C4-2B (cell line): ENCODE measurements around the gene FNDC3B.

ENCODE experiments used
- H3K27ac ChIP-seq: fragments of 450-650 bp; 2 replicates; pipeline ENCODE4 v1.5.1; 2017
- ZFX ChIP-seq: fragments of 450-650 bp; IDR thresholded peaks from 2 replicates; pipeline ENCODE4 v1.6.1; 2017
- TF ChIP-seq, protein P1 (sequence below): fragments of 450-650 bp; conservative IDR thresholded peaks from 2 replicates; pipeline ENCODE4 v1.5.1; 2017; ENCODE audit warnings: mild to moderate bottlenecking

The FNDC3B gene

DNA sequence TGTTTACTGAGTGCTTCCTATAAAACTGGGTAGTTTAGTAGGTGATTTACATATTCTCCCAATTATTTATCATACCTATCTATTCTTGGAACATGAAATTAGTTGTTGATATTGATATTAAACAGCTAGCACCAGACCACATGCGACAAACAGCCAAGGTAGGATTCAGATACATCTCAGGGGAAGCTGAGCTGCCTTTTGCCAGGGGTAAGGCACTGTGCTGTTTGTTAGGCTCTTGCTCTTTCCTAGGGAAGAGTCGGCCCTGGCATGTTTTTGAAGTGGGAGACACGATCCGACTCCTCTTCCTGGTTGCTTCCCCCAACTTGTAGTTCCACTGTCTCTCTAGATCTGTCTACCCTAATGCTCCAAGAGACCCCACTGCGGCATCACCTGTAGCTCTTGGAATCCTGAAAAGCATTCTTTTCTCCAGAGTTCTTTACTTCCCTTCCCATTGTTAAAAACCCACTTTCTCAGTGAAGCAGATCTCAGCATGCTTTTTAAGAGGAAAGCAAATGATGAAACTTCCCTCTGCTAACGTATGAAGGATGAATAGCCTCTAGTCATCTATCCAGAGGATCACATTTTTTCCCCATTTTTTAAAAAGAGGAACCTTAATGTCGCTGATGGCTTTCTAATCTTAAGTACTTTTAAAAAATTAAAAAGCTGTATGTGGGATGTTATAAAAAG, 270.5 kb downstream of the FNDC3B start:
- TF ChIP-seq, protein P1, sequence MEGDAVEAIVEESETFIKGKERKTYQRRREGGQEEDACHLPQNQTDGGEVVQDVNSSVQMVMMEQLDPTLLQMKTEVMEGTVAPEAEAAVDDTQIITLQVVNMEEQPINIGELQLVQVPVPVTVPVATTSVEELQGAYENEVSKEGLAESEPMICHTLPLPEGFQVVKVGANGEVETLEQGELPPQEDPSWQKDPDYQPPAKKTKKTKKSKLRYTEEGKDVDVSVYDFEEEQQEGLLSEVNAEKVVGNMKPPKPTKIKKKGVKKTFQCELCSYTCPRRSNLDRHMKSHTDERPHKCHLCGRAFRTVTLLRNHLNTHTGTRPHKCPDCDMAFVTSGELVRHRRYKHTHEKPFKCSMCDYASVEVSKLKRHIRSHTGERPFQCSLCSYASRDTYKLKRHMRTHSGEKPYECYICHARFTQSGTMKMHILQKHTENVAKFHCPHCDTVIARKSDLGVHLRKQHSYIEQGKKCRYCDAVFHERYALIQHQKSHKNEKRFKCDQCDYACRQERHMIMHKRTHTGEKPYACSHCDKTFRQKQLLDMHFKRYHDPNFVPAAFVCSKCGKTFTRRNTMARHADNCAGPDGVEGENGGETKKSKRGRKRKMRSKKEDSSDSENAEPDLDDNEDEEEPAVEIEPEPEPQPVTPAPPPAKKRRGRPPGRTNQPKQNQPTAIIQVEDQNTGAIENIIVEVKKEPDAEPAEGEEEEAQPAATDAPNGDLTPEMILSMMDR, result no peak
- TF ChIP-seq ZFX, result no peak
- no peak overlapping the region for H3K27ac ChIP-seq

DNA sequence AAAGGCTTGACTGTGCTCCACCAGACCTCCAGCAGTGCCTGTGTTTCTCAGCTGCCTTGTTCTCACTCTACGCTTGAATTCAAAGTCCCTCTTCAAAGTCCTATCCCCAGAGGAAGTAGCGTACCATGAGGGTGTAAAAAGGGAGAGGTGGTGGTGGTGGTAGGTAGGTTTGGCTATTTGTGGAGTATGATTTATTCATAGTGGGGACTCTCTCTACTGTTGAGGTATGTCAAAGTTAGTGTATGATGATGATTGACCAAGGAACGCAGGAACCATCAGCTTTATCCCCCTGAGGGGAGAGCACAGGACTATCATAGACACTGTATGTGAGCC, 271.0 kb downstream of the FNDC3B start:
- no peak overlapping the region for H3K27ac ChIP-seq
- TF ChIP-seq, protein P1, result no peak
- TF ChIP-seq ZFX, result no peak

DNA sequence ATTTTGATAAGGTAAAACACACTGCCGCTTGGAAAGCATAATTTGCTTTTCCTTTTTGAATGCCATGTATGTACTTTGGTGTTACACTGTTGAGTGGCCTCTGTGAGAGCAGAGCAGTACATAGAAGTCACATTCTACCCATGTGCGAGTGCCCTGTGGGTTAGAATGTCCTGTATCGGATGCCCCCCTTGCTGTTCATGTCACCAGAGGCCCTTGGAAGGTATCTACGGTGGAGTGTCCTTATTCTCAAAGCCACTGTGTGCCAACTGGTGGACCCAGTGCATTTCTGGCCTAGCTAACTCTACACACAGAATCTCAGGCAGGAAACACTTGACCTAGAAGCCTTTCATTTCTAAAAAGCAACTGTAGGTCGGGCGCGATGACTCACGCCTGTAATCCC, 271.8 kb downstream of the FNDC3B start:
- no peak for TF ChIP-seq ZFX
- TF ChIP-seq, protein P1, result no peak
- no peak overlapping the region for H3K27ac ChIP-seq

DNA sequence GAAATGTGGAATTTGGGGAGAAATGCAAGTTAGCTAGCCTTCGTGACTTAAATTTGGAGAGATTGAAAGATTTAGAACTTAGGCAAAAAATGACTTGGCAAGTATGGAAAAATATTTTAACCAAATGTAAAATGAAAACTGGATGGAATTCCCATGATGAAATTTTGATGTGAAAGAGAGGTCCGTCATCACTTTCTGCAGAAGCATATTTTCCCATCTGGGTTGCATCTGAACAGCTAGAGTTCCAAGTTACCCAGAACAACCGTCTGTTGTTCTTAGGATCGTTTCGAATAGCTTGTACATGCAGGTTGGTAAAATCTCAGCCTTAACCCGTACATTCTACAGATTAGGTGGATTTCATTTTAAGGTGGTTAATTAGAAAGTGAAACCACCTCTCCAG, 272.6 kb downstream of the FNDC3B start:
- no peak for TF ChIP-seq ZFX
- TF ChIP-seq, protein P1, result no peak
- no peak overlapping the region for H3K27ac ChIP-seq

DNA sequence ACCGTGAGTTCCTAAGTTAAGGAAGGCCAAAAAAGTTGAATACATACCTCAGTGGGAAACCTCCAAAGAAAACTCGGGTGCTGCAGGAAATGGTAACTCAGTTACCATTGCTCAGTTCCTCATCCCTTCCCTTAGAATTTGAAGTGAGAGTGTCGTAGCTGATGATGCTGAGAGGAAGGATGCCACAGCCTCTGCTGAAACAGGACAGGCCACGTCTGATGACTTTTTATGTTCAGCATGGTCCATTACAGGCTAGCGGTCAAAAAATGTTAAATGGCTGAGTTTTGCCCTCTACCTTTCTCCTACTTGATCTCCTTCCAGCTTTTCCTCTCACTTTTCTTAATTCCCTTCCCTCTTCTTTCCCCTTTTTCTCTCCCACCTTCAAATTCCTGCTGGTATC, 273.3 kb downstream of the FNDC3B start:
- TF ChIP-seq, protein P1, result no peak
- TF ChIP-seq ZFX, result no peak
- H3K27ac ChIP-seq, result no peak overlapping the region

DNA sequence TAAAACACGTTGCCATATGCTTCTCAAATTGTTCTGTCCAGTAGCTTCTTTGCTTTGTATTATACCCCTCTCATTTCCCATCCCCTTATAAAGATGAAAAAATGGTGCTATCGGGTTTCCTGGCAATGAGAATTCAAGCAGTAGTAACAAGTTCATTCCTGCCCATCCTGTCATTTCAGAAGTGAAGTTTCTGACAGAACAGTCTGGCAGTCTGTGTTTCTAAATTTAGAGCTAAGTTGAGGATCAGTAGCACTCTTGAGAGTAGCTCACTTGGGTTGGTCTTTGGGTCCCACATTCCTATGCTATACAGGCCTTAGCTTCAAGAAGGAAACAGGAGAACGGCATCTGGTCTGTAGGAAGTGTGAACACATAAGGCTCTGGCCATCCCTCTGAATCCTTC, 274.3 kb downstream of the FNDC3B start:
- H3K27ac ChIP-seq, result no peak overlapping the region
- TF ChIP-seq, protein P1, result no peak
- TF ChIP-seq ZFX, result no peak

DNA sequence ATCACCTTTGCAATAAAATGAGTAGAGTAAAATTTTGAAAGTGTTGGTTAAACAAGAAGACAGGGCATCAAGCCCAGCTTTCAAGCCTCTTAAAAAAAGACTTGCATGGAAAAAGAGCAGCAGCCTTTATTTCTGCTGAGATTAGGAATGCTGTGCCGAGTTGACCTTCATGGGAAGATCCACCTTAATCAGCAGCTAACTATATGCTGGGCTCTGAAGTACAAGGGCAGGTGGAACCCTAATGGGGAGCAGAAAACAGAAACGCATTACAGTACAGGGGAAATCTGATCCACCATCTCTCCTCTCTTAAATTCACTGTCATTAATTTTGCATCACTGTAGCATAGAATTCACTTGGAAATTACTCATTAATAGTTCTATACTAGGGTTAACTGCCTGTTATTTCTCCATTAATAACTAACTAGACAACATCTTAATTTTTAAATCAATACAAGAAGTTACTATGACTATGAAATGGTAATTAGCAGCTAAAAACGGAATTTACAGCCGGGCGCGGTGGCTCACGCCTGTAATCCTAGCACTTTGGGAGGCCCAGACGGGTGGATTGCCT, 275.3 kb downstream of the FNDC3B start:
- no peak overlapping the region for H3K27ac ChIP-seq
- TF ChIP-seq ZFX, result no peak
- TF ChIP-seq, protein P1, result no peak
